ENCODE measurements around the gene CEMIP. TPM values are rescaled to one million over a fixed set of nuclear protein-coding genes. Genes with fewer than 3 reads are reported as not detected.

The CEMIP gene
- total and polyA plus RNA-seq, 12 donors: 0.08 to 2.2 (median 0.35) TPM

DNA sequence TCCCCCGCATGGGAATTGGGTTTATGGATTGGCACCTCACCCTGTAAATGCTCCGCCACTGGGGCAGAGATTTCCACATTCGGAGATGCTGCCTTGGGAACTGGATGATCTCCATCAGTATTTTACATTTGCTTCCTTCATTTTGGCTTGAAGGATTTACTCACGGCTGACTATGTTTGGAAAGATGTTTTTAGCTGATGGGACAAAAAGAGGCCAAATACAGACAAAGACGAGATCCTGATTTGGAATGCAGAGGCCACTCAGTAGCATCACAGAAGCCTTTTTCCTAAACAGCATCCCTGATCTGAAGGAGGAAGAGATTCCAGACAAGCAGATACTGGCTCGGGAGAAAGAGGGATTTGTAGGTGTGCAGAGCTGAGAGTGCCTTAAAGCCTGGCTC lies 133.5 kb downstream of the CEMIP start:
- Histone ChIP-seq H3K9me3 (replicated peaks in 1 of 3) (no peaks in the 10 kb centered on the region), H3K4me3 (no peak overlapping the region), H3K27ac (no peak overlapping the region), H3K4me1 (replicated peaks in 1 of 2) (no peaks in the 10 kb centered on the region), H3K27me3 (no peaks in the 10 kb centered on the region), H3K36me3 (replicated peaks in 1 of 2) (no peaks in the 10 kb centered on the region)
- 88 to 96% (median 93%) methylated on average over 5 to 6 of the region's 6 CpGs for WGBS, 4 donors
- intact Hi-C loops (cut with DNase I): no loop called here
- DNase-seq: no peak
- TF ChIP-seq CTCF (IDR thresholded peaks at IDR 0.05) (no peak), POLR2A (IDR thresholded peaks at IDR 0.05) (no peak)

DNA sequence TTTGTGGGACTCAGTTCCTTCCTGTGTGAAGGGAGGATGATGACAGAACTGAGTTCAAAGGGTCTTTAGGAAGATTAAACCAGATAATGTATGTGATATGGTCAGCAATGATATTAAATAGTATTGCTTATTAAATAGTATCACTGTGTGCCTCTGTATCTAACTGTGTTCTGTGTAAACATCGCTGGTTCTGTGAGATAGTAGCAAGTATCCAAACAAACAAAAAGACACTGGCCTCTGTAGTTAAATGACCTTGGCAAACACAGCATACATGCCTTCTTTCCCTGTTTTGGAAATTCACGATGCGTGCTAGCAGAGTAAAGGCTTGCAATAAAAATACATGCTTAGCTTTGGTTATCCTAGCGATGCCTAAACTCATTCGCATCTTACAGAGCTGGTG lies 134.4 kb downstream of the CEMIP start:
- Histone ChIP-seq H3K27me3 (no peaks in the 10 kb centered on the region), H3K9me3 (replicated peaks in 1 of 3) (no peaks in the 10 kb centered on the region), H3K36me3 (replicated peaks in 1 of 2) (no peaks in the 10 kb centered on the region), H3K27ac (no peak overlapping the region), H3K4me3 (no peak overlapping the region), H3K4me1 (replicated peaks in 1 of 2) (no peaks in the 10 kb centered on the region)
- no peak for TF ChIP-seq CTCF (IDR thresholded peaks at IDR 0.05)
- no peak for TF ChIP-seq POLR2A (IDR thresholded peaks at IDR 0.05)
- intact Hi-C loops (cut with DNase I): no loop called here
- no peak for DNase-seq
- 65 to 73% (median 71%) methylated on average over 5 of the region's 5 CpGs for WGBS, 4 donors

DNA sequence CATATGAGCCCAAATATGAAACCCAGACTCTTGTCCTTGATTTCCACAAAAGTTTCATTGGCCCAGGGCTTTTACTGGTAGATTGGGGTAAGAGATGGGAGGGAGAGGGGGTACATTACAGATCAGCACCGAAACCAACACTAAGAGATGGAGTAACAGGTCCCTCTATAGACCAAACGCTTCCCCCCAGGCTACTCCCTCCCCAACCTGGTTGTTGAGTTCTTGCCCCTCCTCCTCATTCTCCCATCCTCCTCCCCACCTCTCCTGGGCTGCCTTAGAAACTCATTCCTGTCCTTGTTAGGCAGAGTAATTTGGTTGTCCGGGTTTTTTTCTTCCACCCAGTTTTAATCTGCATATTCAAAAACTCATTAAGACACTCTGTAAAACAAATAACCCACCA lies 136.3 kb downstream of the CEMIP start:
- Histone ChIP-seq H3K4me1 (replicated peaks in 1 of 2) (no peaks in the 10 kb centered on the region), H3K4me3 (no peak overlapping the region), H3K27me3 (no peaks in the 10 kb centered on the region), H3K27ac (no peak overlapping the region), H3K9me3 (replicated peaks in 1 of 3) (no peaks in the 10 kb centered on the region), H3K36me3 (replicated peaks in 1 of 2) (no peaks in the 10 kb centered on the region)
- no peak for TF ChIP-seq POLR2A (IDR thresholded peaks at IDR 0.05)
- no peak for TF ChIP-seq CTCF (IDR thresholded peaks at IDR 0.05)
- 80 to 86% (median 85%) methylated on average over 3 of the region's 3 CpGs for WGBS, 4 donors
- DNase-seq: no peak
- intact Hi-C loops (cut with DNase I): no loop called here

- no peak for TF ChIP-seq CTCF (IDR thresholded peaks at IDR 0.05)
- no peak for TF ChIP-seq POLR2A (IDR thresholded peaks at IDR 0.05)
- intact Hi-C loops (cut with DNase I): no loop called here
- H3K4me3 ChIP-seq: no peak overlapping the region
- no peaks in the 10 kb centered on the region for H3K4me1 ChIP-seq (replicated peaks in 1 of 2)
- H3K27ac ChIP-seq: no peak overlapping the region
- 68 to 80% (median 75%) methylated on average over 7 of the region's 7 CpGs for WGBS, 4 donors
- no peaks in the 10 kb centered on the region for H3K27me3 ChIP-seq
- no peak for DNase-seq
- H3K36me3 ChIP-seq (replicated peaks in 1 of 2): no peaks in the 10 kb centered on the region
- no peaks in the 10 kb centered on the region for H3K9me3 ChIP-seq (replicated peaks in 1 of 3)
Measured at GRCh38 chr15:80916056-80916455, 136.9 kb downstream of the CEMIP start.

Measured in adrenal gland (tissue), 12 donors.